GM18511 (cell line): Measurements from ENCODE around the gene MTFP1.
"Not testable (repeated sequence)": the region's sequence is repeated elsewhere in the genome, so short reads cannot be mapped to it uniquely, and the experiment has no call there.

ENCODE experiments used
- ATAC-seq: cut with Tn5 transposase; IDR thresholded peaks from one replicate; pipeline ENCODE4 v1.9.1; 2021; ENCODE audit warnings: mild to moderate bottlenecking, moderate library complexity; ENCODE audit not compliant: unreplicated experiment

Gene MTFP1

GRCh38 chr22:30425327-30425615 is 297 bp upstream of the MTFP1 start:
- ATAC-seq: no peak

GRCh38 chr22:30426388-30427353 is 1.1 kb downstream of the MTFP1 start:
- ATAC-seq: no peak

- ATAC-seq: no peak
Measured at GRCh38 chr22:30427871-30428270, 2.3 kb downstream of the MTFP1 start.

DNA sequence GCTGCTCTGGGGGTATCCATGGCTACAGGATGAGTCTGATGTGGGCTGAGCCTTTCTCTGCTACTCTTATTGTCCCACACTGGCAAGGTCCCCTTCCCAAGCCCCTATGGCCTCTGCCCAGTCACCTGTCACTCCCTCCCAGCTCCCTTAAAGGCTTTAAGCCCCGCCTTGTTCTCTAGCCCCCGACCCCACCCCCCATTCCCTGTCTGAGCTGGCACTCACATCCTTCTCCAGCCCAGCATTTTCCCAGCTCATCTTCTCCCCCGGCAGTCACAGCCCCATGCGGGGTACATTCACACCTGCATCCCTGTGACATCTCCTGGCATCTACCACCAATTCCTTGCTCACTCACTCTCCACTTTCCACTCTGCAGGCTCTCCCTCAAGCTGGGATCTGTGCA is 4.3 kb downstream of the MTFP1 start:
- no peak for ATAC-seq

- no peak for ATAC-seq
Measured at GRCh38 chr22:30430933-30431332, 5.4 kb downstream of the MTFP1 start.

DNA sequence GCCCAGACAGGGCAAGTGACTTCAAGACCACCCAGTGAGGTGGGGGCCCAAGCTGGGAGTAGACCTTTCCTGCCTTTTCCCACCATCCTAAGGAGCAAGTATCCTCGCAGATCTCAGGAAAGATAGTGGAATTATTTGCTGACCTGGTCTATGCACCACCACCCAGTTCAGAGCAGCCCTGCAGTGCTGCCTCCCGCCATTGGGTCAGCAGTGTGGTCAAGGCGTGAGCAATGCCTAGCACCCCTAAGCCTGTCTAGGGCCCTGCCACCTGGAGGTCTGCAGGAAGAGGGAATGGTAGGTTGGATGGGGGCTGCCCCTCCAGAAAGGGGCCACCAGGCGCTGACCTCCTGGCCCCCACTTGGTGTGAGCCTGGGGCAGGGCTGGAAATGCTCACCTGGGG is 6.5 kb downstream of the MTFP1 start:
- ATAC-seq: no peak

DNA sequence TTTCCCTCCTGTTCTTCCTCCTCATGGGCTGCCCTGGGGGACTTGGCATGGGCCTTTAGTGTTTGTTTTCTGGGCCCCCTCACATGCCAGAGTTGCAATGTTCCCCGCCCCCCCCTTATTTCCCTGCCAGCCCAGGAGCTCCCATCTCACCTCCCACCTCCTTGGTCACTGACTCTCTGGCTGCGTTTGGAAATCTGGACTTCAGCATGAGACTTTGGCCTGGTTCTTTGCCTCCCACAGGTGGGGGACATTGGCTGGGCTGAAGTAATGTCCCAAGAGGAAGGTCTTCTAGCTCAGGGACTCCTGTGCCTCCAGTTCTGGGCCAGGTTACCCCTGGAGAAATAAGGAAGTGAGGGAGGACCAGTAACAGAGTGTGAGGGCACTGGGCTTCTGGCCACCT is 7.0 kb downstream of the MTFP1 start:
- no peak for ATAC-seq

GRCh38 chr22:30433227-30433626 is 7.7 kb downstream of the MTFP1 start:
- no peak for ATAC-seq

GRCh38 chr22:30433773-30434172 is 8.2 kb downstream of the MTFP1 start:
- no peak for ATAC-seq

DNA sequence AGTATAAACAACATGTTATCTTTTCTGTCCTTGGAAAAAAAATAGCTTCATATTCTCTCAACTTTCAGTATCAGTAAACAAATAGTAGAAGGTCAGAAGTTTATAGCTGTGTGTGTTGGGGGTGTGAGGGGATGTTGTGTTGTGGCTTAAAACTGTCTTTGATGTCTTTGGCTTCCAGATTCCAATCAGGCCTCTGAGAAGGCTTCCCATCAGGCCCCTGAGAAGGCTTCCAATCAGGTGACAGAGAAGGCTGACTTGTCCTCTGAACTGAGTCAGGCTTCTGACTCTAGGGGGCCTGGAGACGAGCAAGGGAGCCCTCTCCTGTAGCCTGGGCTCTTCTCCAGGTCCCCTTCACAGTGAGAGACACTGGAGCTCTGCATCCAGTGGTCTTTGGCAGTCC is 9.3 kb downstream of the MTFP1 start:
- ATAC-seq: no peak

GRCh38 chr22:30435674-30436126 is 10.1 kb downstream of the MTFP1 start:
- no peak for ATAC-seq

GRCh38 chr22:30436196-30436595 is 10.6 kb downstream of the MTFP1 start:
- ATAC-seq: no peak

- no peak for ATAC-seq
Measured at GRCh38 chr22:30438559-30438958, 13.0 kb downstream of the MTFP1 start.

DNA sequence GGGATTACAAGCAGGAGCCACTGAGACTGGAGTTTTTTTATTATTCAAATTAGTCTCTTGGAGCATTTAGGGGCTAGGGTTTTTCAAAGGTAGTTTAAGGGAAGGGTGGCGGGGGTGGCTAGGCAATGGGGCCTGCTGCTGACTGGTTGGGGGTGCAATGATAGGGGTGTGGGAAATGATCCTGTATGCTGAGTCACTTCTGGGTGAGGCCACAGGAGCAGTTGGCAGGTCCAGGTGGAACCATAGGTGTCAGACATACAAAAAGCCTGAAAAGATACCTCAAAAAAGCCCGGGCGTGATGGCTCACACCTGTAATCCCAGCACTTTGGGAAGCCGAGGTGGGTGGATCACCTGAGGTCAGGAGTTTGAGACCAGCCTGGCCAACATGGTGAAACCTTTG is 13.7 kb downstream of the MTFP1 start:
- no peak for ATAC-seq

DNA sequence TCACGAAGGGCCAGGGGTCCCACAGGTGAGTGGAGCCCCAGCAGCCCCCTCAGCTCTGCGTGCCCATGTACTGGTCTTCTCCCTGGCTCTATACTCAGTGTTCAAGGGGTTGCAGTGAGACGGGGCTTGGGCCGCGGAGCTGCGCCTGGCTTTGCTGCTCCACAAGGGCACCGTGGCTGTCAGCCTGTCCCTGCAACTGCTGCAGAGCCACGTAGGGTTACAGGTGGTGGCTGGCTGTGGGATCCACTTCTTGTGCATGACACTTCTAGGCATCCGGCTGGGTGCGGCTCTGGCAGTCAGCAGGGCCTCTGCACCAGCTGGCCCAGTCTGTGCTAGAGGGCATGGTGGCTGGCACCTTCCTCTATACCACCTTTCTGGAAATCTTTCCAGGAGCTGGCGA is 14.3 kb downstream of the MTFP1 start:
- no peak for ATAC-seq

DNA sequence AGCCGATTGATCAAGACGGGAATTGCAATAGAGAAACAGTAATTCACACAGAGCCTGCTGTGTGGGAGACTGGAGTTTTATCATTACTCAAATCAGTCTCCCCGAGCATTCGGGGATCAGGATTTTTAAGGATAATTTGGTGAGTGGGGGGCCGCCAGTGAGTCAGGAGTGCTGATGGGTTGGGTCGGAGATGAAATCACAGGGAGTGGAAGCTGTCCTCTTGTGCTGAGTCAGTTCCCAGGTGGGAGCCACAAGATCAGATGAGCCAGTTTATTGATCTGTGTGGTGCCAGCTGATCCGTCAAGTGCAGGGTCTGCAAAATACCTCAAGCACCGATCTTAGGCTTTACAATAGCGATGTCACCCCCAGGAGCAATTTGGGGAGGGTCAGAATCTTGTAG is 15.5 kb downstream of the MTFP1 start:
- ATAC-seq: no peak

- no peak for ATAC-seq
Measured at GRCh38 chr22:30444632-30445437, 19.3 kb downstream of the MTFP1 start.

DNA sequence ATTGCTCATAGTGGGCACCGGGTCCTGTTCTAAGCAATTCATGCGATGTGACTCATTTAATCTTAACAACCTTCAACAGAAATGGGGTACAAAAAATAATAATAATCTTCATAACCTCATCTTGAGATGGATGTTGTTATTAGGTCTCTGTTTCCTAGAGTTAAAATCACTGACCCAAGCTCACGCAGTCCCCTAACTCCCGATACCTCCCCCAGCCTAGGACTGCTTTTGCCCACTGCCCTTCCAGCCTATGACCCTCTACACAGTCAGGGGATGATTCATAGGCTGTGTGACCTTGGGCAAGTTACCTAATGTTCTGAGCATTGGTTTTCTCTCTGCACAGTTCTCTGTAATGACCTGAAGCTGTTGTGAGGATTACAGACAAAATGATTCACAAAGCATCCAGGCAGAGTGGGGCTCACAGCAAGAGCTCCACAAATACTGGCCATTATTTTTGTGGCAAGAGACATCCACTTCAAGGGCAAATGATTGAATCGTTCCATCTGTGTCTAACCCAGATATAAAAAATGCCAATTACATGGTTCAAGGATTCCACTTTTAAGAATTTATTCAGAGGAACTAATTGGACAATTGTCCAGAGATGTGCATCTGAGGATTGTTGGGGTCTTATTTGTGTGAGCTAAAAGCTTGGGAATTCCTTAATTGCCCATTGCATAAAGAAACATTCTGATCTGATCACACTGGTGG is 20.0 kb downstream of the MTFP1 start:
- no peak for ATAC-seq

- no peak for ATAC-seq
Measured at GRCh38 chr22:30447656-30448055, 22.1 kb downstream of the MTFP1 start.

- ATAC-seq: not testable (repeated sequence)
Measured at GRCh38 chr22:30451488-30451887, 25.9 kb downstream of the MTFP1 start.

GRCh38 chr22:30452861-30453260 is 27.3 kb downstream of the MTFP1 start:
- no peak for ATAC-seq
